Fibroblast of skin of left quadriceps (primary cell): Measurements from ENCODE around the gene NUAK1.

Source experiments
- DNase-seq, 2 experiments: peaks; one replicate each; pipeline ENCODE4 v3.0.0-alpha.2; 2013; ENCODE audit warnings: low read depth in 2 of 2

The NUAK1 gene

DNA sequence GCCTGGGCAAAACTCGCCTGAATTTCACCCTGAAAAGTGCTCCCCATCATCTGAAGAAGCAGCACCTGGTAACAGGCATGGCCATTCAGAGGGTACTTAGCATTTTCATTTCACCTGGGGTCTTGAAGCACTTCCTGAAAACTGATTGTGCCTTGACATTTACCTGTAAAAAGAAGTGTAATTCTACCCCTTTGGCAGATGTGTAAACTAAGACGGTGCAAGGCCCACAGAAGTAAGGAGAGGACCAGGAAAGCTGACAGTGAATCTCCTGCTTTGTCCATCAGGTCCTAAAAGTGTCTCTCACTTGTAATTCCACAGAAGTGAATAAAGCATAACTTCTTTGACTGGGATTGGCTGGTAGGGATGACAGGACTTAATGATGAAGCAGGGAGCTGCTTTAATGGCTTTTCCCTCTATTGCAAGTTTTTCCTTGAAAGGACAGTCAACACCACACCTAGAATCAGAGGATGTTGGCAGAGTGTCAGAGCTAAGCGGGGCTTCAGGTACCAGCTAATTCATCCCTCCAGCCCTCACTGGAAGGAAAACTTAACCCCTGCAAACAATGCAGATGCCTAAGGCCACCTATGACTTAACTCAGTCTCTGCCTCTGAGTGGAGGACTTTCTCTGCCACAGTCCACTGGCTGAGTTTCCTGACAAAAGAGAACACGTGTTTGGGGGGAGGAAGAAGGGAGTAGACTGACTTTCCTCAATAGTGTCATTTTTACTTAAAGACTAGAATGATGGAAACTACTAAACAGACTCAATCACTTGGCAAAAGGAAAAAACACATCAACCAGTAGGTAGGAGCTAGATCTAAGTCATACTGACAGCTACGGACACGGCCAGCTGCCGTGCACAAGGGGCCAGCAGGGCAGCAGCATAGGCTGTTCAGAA, 74.7 kb downstream of the NUAK1 start:
- no peak for DNase-seq

DNA sequence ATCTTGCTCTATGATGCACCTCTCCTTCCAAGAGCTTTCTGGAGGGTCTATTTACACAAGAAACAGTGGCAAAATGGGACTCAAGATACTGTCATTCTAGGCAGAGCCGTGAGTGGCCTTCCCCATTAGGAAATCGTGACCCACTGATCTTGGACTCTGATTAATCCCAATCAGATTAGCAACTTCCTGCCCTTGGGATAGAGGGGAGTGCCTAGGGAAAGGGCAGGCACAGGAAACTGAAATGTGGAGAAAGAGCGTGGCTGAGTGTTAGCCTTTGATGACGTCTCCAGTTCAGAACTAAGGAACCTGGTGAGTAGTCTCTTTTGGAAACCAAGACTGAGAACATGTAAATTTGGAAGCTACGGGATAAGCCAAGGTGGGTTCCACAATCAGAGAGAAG, 76.1 kb downstream of the NUAK1 start:
- DNase-seq: no peak

DNA sequence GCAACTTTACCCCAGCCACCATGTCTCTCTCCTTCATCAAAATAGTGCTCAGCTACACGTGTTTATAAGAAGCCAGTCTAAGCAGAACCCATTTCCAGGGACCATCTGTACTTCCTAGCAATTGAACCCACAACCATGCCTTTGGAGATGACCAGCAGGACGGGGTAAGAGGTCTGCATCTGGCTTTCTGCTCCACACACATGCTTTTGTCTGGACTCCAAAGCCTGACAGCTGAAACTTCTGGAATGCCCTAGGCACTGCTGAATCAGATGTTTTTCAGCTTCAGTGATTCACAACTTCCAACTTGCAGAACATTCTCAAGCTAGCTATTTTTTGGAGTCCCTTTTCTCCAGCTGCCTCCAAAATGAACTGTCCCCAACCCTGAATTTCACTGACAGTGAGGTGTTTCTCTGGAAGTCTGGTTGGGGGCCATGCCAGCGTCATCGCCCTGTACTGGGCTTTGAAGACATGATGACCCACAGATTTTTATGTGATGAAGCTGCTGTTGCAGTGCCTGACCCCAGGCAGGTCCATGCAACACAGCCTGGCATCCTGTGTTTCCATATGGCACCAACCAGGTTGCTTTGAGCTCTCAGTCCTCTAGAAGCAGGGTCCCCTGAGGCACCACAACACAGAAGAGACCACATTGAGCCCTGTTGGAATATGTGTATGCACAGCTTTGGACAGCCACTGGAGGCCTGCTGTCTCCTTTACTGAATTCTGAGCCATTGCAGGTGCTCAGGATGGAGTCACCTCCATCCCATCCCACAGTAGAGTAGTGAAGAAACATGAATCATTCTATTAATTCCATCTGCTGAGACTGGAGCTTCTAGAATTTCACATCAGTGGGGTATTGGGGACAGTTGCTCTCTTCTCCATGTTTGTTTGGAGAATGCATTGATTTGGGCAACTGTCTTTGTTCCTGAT, 80.2 kb downstream of the NUAK1 start:
- no peak for DNase-seq

DNA sequence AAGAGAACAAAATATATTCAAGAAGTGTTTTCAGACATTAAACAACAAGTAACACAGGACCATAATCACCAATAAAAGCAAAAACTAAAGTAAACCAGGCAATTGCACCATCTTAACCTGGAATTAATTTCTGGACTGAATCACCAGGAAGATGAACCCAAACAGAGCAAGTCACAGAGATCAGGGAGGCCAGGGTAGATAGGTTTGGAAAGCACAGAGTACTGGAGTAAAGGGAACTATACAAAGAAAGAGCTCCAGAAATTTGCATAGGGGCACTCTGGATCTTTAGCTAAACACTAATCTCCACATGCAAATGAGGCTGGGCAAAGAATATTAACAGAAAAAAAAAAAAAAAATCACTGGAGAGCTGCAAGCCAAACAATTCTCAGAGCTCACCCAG, 84.7 kb downstream of the NUAK1 start:
- DNase-seq: no peak

DNA sequence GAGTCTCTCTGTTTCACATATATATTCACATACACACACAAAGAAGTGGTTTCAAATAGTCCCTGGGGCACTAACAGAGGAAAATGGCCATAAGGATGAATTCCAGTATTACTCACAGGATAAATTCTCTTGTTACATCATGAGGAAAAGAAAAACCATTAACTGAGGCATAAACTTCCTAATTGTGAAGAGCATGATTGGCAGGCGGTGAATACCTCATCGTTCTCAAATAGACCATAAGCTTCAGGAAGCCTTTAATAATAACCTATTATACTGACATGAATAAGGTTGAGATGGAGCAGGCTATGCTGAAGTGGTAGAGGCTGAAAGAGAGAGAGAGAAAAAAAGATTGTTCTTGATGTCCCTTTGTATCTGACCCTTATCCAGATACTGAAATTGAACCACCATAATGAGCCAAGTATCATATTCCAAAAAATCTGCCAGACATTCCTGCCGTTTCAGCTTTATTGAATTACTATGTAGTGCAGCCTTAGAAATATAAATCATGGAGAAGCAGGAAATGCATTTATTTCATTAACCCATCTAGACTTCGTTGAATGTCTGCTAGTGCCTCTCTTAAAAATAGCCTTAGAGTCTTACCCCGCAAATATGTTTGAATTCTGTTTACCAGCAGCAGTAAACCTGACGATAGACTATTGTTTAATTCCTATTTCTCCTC, 86.8 kb downstream of the NUAK1 start:
- peak; percentile 53 to 60 for DNase-seq

DNA sequence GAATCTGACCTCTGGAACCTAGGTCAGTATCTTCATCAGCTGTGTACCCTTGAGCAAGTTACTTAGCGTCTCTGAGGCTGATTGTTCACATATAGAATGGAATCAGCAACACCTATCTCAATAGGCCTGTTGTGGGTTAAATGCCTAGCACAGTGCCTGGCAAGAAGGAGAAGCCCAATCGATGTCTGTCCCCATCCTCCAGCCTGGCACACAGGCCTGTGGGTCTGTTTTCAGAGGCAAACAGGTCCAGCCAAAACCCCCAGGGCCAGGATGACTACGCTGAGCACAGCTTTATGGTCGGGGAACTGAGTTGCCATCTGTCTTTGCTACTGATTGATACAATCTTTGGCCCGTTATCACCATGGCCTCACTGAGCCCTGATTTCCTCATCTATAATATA, 89.2 kb downstream of the NUAK1 start:
- DNase-seq: no peak

DNA sequence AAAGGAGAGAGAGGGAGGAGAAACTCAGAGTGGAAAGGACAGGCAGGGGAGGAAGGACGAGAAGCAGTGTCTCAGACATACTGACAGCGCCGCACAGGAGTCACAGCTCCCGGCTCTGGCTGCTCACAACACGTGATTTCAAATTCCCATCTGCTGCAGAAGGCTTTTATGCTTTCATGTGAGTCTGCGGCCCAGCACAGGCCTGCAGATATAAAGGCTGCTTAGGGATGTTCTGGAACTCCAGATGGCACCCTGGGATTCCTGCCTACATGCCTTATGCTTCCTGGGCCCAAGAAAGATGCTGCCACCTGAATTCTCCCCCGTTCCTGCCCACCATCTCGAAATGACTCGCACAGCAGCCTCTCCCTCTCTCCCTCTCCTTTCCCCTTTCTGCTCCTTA, 89.6 kb downstream of the NUAK1 start:
- no peak for DNase-seq

DNA sequence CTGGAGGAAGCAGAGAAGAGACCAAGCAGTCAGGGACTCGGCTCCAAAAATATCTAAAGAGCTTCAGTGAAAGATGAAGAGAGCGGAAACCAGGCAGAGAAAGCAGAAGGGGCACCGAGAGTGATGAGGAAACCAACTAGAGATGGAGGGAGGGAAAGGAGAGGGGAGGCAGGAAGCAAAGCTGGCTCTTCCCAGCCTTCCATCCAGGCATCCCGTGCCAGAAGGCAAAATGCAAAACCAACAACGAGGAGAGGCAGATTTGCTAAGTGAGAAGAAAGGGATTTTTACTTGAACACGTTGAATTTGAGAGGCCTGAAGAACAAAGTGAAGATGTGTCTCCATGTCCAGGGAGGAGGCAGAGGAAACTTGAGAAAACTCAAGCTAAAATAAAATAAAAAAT, 90.1 kb downstream of the NUAK1 start:
- DNase-seq: no peak

DNA sequence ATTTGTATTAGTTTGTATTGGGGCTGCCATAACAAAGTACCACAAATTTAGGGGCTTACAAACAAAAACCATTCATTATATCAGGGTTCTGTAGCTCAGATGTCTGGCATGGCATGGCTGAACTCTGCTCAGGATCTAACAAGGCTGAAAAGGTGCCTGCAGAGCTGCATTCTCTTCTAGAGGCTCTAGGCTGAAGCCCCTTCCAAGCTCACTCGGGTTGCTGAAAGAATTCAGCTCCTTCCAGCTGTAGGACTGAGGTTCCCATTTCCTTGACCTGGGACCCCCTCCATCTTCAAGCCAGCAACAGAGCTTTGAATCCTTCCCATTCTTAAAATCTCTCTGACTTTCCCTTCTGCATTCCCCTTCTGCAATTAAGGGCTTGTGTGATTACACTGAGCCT, 90.7 kb downstream of the NUAK1 start:
- DNase-seq: no peak

DNA sequence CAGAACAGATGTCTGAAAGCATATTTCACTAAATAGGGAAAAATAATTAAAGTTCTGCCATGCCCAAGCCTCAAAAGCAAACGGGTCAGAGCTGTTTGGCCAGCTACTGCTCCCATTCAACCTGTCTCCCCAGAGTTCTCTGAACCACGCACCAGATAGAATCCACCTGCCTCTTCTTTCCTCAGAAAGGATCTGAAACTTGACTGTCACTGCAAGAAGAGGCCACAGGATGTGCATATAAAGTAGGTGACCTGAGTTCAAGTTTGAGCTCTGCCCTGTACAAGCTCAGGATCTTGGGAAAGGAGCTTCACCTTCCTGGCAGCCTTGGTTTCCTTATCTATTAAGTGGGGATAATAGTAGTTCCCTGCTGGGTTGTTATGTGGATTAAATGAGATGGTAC, 91.8 kb downstream of the NUAK1 start:
- DNase-seq: no peak

DNA sequence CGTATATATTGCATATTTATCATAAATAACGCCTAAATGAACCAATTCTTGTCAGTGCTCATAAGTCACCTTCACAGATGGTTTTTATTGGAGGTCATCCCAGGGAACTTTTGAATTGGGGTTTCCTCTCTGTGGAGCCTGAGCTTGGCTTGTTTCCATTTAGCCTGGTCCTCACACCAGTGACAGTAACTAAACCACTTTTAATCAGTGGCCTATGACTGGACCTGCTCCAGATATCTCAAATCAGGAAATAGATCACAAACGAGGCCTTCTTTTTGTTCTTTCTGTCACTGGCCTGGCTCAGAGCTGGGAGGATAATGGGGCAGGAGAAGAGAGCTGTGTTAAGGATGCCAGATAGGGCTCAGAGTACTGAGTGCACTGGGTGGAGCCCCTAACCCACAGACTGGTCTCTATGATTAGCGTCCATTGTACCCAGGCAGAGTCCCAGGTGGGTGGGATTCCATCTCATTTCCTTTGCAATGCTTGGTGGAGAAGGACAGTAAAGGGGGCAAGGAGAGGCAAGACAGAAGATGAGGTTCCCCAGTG, 92.4 kb downstream of the NUAK1 start:
- no peak for DNase-seq

DNA sequence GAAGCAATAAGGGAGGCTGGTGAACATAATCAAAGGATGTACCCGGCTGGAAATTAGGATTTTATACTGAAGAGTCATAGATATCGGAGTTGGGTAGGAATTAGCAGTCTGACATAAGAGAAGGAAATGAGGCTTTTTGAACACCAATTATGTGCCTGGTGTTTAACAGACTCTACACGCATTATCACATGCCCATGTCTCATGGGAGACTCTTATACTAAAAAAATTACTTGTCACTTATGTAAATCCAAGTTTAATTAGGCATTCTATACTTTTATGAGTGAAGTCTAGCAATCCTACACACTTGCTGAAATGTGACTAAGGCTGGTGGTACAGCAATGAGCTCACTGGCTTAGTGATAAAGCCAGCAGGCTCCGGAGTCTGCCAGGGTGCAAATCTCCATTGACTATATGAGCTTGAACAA, 93.5 kb downstream of the NUAK1 start:
- DNase-seq: no peak

DNA sequence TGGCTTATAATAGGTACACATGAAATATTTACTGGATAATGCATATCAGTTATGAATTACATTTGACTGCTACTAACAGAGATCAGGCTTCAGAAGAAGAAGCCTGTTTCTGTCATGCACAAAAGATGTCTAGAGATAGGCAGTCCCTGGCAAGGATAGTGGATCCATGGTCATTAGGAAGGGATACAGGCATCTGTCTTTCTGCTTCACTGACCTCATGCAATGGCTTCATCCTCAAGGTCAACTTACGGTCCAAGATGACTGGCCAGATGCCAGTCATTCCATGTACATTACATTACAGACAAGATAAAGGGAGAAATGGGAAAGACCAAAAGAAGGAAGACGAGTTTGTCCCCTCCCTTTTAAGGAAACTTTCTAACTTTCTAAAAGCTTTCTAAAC, 94.0 kb downstream of the NUAK1 start:
- no peak for DNase-seq

DNA sequence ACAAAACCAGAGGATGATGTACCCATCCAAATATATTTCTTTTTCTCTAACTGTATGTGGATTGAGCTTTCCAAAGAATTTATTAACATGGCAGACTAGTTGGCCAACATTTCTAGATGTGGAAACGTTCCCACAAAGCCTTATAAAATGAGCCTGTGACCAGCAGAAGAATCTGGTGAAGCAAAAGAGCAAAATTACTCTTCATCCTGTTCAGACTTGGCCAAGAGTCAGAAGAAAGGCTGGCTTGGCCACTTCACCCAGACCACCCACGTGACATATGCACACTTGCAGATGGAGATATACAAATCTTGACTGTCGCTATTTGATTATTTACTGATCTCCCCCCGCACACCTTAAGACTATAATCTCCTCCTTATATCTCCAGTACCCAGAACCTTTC, 96.7 kb downstream of the NUAK1 start:
- DNase-seq: no peak

DNA sequence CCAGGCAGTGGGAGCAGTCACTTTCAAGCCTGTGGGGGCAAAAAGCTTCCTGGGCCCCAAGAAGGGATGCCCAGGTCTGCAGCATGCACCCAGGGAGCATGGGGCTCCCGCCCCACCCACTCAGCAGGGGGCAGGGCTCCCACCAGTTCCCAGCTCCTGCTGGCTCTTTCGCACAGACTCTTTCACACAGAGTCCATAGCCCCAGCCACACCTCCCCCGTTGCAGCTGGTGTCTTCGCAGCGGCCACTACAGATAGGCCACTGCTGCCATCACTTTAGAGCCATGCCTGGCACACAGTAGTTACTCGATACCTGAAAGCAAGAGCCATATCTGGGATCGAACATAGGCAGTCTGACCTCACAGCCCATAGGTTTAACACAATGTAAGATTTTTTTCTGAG, 98.2 kb downstream of the NUAK1 start:
- DNase-seq: no peak

DNA sequence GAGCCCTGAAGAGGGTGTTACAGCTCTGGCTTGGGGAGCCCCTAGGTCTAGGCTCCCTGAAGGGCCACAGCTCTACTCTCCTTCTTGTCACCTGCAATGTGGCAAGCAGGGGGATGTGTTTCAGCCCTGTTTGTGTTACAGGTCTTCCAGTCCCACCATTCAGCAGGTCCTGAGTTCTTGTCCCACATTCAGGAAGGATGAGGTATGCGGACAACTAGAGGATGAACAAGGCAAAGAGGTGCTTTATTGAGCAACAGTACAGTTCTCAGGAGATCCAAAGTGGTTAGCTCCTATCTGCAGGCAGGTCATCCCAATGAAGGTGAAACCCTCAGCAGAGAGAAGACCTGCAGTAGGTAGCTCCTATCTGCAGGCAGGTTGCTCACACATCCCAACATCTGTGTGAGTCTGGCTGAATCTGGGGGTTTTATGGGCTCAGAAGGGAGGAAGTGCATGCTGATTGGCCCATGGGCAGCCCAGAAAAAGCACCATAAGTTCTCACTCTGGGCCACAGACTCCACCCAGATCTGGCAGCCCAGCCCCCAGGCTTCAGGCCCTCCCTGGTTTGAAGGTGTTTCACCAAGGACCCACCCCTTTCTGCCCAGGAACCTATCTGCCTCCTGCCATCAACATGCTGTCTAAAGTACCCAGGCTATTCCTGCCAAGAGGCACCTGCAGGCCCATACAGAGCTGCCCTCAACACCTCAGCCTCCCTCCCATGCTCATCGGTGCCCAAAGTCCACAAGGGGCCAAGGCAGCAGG, 98.9 kb downstream of the NUAK1 start:
- DNase-seq: no peak

DNA sequence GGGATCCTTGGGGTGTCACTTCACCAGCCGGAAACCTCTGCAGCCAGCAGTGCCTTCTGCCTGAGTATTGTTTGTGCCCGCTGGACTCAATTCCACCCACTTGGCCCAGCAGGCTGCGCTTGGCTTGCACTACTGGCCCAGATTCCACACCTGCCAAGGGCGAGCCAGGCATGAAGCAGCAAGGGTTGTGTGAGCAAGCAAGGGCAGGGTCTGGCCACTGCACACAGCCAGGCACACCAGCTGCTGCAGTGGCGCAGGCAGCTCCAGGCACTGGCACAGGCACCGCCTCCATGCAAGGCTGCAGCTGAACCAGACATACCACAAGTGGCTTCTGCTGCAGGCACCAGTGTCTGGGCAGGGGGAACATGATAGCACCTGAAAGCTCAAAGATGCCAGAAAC, 99.5 kb downstream of the NUAK1 start:
- DNase-seq: no peak

DNA sequence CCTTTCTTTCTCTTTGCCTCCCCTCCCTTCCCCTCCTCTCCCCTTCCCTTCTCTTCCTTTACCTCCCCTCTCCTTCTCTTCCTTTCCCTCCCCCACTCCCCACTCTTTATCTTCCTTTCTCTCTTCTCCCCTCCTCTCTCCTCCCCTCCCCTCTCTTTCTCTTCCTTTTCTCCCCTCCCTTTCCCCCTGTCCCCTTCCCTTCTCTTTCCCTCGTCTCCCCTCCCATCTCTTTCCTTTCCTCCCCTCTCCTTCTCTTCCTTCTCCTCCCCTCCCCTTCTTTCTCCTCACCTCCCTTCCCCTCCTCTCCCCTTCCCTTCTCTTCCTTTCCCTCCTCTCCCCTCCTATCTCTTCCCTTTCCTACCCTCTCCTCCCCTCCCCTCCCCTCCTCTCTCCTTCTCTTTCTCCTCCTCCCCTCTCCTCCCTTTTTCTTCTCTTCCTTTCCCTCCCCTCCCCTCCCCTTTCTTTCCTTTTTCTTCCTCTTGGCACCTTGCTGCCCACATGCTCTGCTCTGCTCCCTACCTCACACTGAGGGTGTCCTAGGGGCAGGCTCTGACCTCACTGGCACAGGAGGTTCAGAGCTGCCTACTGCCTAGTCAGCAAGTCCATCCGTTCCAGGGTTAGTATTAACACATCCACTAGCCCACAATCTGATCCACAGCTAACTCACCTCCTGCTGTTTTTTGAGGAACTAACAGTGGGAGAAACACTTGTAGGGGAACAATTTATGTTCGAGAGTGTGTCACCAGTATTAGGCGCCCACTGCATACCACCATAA, 101.0 kb downstream of the NUAK1 start:
- no peak for DNase-seq

DNA sequence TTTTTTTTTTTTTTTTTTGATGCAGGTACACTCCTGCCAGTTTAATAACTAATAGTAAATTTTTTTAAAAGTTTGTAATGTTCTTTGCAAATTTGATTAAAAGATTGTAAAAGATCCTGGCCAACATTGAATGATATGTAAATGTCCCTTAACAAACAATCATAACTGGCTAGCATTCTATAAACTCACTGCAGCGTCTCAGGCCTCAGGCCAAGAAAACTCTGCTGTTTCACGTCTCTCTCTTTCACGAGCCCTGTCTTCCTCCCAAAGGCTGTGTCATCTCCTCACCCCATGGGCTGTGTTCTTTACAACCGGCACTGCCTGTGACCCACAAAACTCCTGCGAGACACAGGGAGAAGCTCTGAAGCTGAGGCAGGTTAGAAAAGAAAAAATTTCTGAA, 103.3 kb downstream of the NUAK1 start:
- DNase-seq: no peak

DNA sequence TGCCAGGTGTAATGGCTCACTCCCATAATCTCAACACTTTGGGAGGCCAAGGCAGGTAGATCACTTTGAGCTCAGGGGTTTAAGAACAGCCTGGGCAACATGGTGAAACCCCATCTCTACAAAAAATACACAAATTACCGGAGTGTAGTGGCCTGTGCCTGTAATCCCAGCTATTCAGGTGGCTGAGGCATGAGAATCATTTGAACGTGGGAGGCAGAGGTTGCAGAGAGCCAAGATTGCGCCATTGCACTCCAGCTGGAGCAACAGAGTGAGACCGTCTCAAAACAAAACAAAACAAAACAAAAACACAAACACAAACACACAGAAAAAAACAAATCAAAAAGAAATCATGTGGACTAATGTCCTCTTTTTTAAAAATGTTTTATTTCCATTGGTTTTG, 104.4 kb downstream of the NUAK1 start:
- no peak for DNase-seq
